HCT116 (cell line): Measurements from ENCODE around the gene SZT2. TPM values are rescaled to one million over a fixed set of nuclear protein-coding genes. Genes with fewer than 3 reads are reported as not detected.

Experiments used
- ATAC-seq: fragments of 200-7000 bp; cut with Tn5 transposase; 2 replicates; pipeline ENCODE4 v1.9.1; 2020; ENCODE audit warnings: mild to moderate bottlenecking, moderate library complexity
- BruUV-seq: library from RNA; stranded (reverse); fragments of 400-500 nt; replicated peaks from 2 replicates; lab custom pipeline; 2021; lab: Mats Ljungman, UMichigan
- CTCF ChIA-PET: fragments of 300-600 bp; sonication (Branson Sonifier 250); formaldehyde crosslinking; loops from one replicate; lab custom pipeline; 2021; ENCODE audit warnings: antibody characterized with exemption; lab: Charles Lee
- POLR2A ChIA-PET: fragments of 300-600, 350-600 bp; sonication (Branson Sonifier 250); formaldehyde crosslinking; loops from one replicate; lab custom pipeline; 2021; ENCODE audit warnings: antibody characterized with exemption; lab: Charles Lee
- RAD21 ChIA-PET, 2 experiments: fragments of 300-600 bp; sonication (Branson Sonifier 250); formaldehyde crosslinking; loops; one replicate each; lab custom pipeline; 2023; ENCODE audit warnings: low total read pairs in 2 of 2; ENCODE audit not compliant: uncharacterized antibody in 2 of 2, unreplicated experiment in 2 of 2, low non-redundant PET in 1 of 2; lab: Charles Lee
- DNase-seq: peaks from one replicate; pipeline ENCODE4 v3.0.0-alpha.2; 2010; ENCODE audit warnings: low read depth, low spot score
- H2AFZ ChIP-seq: fragments of 200-600 bp; shearing (Covaris generic), sonication (generic); 2 replicates; pipeline ENCODE4 v1.6.1; 2017; ENCODE audit warnings: low read depth, mixed run types, mixed read lengths, antibody characterized with exemption, low read length; ENCODE audit not compliant: poor library complexity, severe bottlenecking
- H3K27ac ChIP-seq: 2 replicates; pipeline ENCODE4 v1.5.1; 2012; ENCODE audit warnings: low read depth, low read length
- H3K27me3 ChIP-seq: fragments of 200-600 bp; sonication (generic); 2 replicates; pipeline ENCODE4 v1.6.1; 2016; ENCODE audit warnings: mixed run types, low read length, mixed read lengths; ENCODE audit not compliant: insufficient read depth
- H3K36me3 ChIP-seq, 2 experiments: fragments of 200-500 bp in 1 of 2; fragments of 200-600 bp in 1 of 2; sonication (Bioruptor generic) in 1 of 2; sonication (generic) in 1 of 2; 2 replicates each; pipeline versions ENCODE4 v1.5.1 to v1.6.1; 2014 to 2016; ENCODE audit warnings: low read length in 2 of 2, inconsistent platforms in 1 of 2, mixed read lengths in 1 of 2, mixed run types in 1 of 2; ENCODE audit not compliant: insufficient read depth in 2 of 2, control insufficient read depth in 1 of 2
- H3K4me1 ChIP-seq, 2 experiments: fragments of 200-600 bp in 1 of 2; sonication (generic) in 1 of 2; 2 replicates each; pipeline versions ENCODE4 v1.5.1 to v1.6.1; 2012 to 2017; ENCODE audit warnings: low read length in 2 of 2, inconsistent platforms in 1 of 2, mild to moderate bottlenecking in 1 of 2, mixed read lengths in 1 of 2, mixed run types in 1 of 2, moderate library complexity in 1 of 2; ENCODE audit not compliant: insufficient read depth in 2 of 2, control insufficient read depth in 1 of 2
- H3K4me2 ChIP-seq: fragments of 200-600 bp; sonication (generic); 2 replicates; pipeline ENCODE4 v1.6.1; 2017; ENCODE audit warnings: mixed run types, low read length, mixed read lengths
- H3K4me3 ChIP-seq, 2 experiments: fragments of 200-600 bp in 1 of 2; sonication (generic) in 1 of 2; replicated peaks in 1 of 2; 2 replicates each; pipeline ENCODE4 v1.5.1; 2011 to 2016; ENCODE audit warnings: low read length in 2 of 2, control low read depth in 1 of 2, low read depth in 1 of 2, mild to moderate bottlenecking in 1 of 2, mixed read lengths in 1 of 2, mixed run types in 1 of 2
- H3K79me2 ChIP-seq: fragments of 200-600 bp; sonication (generic); 2 replicates; pipeline ENCODE4 v1.6.1; 2017; ENCODE audit warnings: mild to moderate bottlenecking, mixed run types, low read length, moderate library complexity, mixed read lengths; ENCODE audit not compliant: insufficient read depth
- H3K9ac ChIP-seq: fragments of 200-600 bp; sonication (generic); 2 replicates; pipeline ENCODE4 v1.6.1; 2016; ENCODE audit warnings: low read length, mixed read lengths
- H3K9me2 ChIP-seq: fragments of 200-600 bp; sonication (generic), shearing (Covaris generic); 2 replicates; pipeline ENCODE4 v1.6.1; 2017; ENCODE audit warnings: mixed run types, mild to moderate bottlenecking, moderate library complexity; ENCODE audit not compliant: insufficient read depth
- H3K9me3 ChIP-seq, 2 experiments: fragments of 200-500 bp in 1 of 2; fragments of 200-600 bp in 1 of 2; sonication (Bioruptor generic) in 1 of 2; sonication (generic) in 1 of 2; 2 replicates each; pipeline ENCODE4 v1.6.1; 2014 to 2017; ENCODE audit warnings: low read length in 2 of 2, mixed read lengths in 2 of 2, inconsistent platforms in 1 of 2, low read depth in 1 of 2, mild to moderate bottlenecking in 1 of 2, mixed run types in 1 of 2, moderate library complexity in 1 of 2; ENCODE audit not compliant: control insufficient read depth in 1 of 2, insufficient read depth in 1 of 2
- H4K20me1 ChIP-seq: fragments of 200-600 bp; sonication (generic), shearing (Covaris generic); 2 replicates; pipeline ENCODE4 v1.6.1; 2017; ENCODE audit warnings: mixed run types, mild to moderate bottlenecking, moderate library complexity; ENCODE audit not compliant: insufficient read depth
- ATF3 ChIP-seq: IDR thresholded peaks from 2 replicates; pipeline ENCODE4 v1.6.1; 2012
- CEBPB ChIP-seq: IDR thresholded peaks from 2 replicates; pipeline ENCODE4 v1.6.1; 2012; ENCODE audit warnings: low read depth
- CTCF ChIP-seq, 3 experiments: fragments of 200-600 bp in 1 of 3; sonication (generic) in 1 of 3; IDR thresholded peaks in 2 of 3; conservative IDR thresholded peaks in 1 of 3; 2 replicates each; pipeline ENCODE4 v1.5.1; 2012 to 2017; ENCODE audit warnings: low read depth in 2 of 3, low read length in 2 of 3, antibody characterized with exemption in 1 of 3, borderline replicate concordance in 1 of 3, control low read depth in 1 of 3, mild to moderate bottlenecking in 1 of 3, mixed read lengths in 1 of 3, mixed run types in 1 of 3, moderate library complexity in 1 of 3; ENCODE audit not compliant: insufficient read depth in 1 of 3
- EGR1 ChIP-seq: IDR thresholded peaks from 2 replicates; pipeline ENCODE4 v1.6.1; 2012; ENCODE audit warnings: low read depth
- ELF1 ChIP-seq: IDR thresholded peaks from 2 replicates; pipeline ENCODE4 v1.6.1; 2012; ENCODE audit warnings: low read depth, borderline replicate concordance
- EZH2 ChIP-seq: fragments of 200-600 bp; sonication (generic); IDR thresholded peaks from 2 replicates; pipeline ENCODE4 v1.6.1; 2017; ENCODE audit warnings: antibody characterized with exemption, mixed run types
- EZH2phosphoT487 ChIP-seq: fragments of 200-600 bp; IDR thresholded peaks from 2 replicates; pipeline ENCODE4 v1.6.1; 2018; ENCODE audit warnings: antibody characterized with exemption, borderline replicate concordance
- FOSL1 ChIP-seq: IDR thresholded peaks from 2 replicates; pipeline ENCODE4 v1.6.1; 2012; ENCODE audit warnings: low read depth
- JUND ChIP-seq: IDR thresholded peaks from 2 replicates; pipeline ENCODE4 v1.6.1; 2012
- POLR2A ChIP-seq: IDR thresholded peaks from 2 replicates; pipeline ENCODE4 v1.7.0; 2011; ENCODE audit warnings: borderline replicate concordance; ENCODE audit not compliant: insufficient read depth, insufficient read length; ENCODE audit errors: extremely low read depth
- POLR2AphosphoS5 ChIP-seq: IDR thresholded peaks from 2 replicates; pipeline ENCODE4 v1.6.1; 2011; ENCODE audit warnings: mild to moderate bottlenecking, low read depth, low read length, moderate library complexity
- SP1 ChIP-seq: IDR thresholded peaks from 2 replicates; pipeline ENCODE4 v1.6.1; 2012; ENCODE audit warnings: low read depth
- SRF ChIP-seq: IDR thresholded peaks from 2 replicates; pipeline ENCODE4 v1.6.1; 2012; ENCODE audit warnings: low read depth
- TCF7L2 ChIP-seq: IDR thresholded peaks from 2 replicates; pipeline ENCODE4 v1.7.0; 2011; ENCODE audit warnings: borderline replicate concordance, inconsistent platforms; ENCODE audit not compliant: insufficient read depth, insufficient read length; ENCODE audit errors: extremely low read depth
- YY1 ChIP-seq: IDR thresholded peaks from 2 replicates; pipeline ENCODE4 v1.6.1; 2011; ENCODE audit warnings: low read length, low read depth, moderate library complexity, mild to moderate bottlenecking; ENCODE audit not compliant: insufficient replicate concordance; ENCODE audit errors: extremely low read depth
- ZBTB33 ChIP-seq: IDR thresholded peaks from 2 replicates; pipeline ENCODE4 v1.6.1; 2011; ENCODE audit warnings: mild to moderate bottlenecking, low read length, moderate library complexity; ENCODE audit not compliant: insufficient replicate concordance; ENCODE audit errors: extremely low read depth
- ZNF274 ChIP-seq: fragments of 200-500 bp; sonication (Bioruptor generic); IDR thresholded peaks from 2 replicates; pipeline ENCODE4 v1.6.1; 2014; ENCODE audit warnings: mild to moderate bottlenecking, low read depth, low read length, inconsistent platforms
- intact Hi-C: fragments of 100-400 bp; cut with micrococcal nuclease; formaldehyde crosslinking; loops from 2 replicates; pipeline ENCODE4 v1.10.0; 2022
- total RNA-seq: library from RNA; stranded (reverse); gene quantifications from one replicate; pipeline ENCODE4 v1.2.1, GENCODE V29; 2021; ENCODE audit not compliant: unreplicated experiment
- TF ChIP-seq, protein P1 (sequence below): IDR thresholded peaks from 2 replicates; pipeline ENCODE4 v1.6.1; 2012
- TF ChIP-seq, protein P2 (sequence below): IDR thresholded peaks from 2 replicates; pipeline ENCODE4 v1.6.1; 2012; ENCODE audit warnings: low read depth

The SZT2 gene
- total RNA-seq, 1 experiment from 2014 or later = 43.0 TPM

DNA sequence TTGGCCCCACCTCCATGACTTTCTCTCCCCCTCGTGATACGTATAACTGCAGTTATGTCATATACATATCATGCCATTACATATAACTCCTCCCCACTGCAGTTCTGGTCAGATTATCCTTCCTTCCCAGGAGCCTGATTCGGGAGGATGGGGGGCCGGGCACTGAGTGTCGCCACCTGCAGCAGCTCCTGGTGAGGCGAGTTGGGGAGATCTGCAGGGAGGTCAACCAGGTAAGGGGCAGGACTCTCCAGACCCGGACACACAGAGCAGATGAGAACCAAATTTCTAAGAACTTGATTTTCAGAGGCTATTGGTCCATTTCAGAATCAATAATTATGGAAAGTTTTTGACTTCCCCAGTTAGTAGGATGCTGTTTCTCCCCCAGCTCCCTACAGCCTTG, 44.6 kb downstream of the SZT2 start:
- intact Hi-C loops = no loop called here
- CTCF ChIA-PET = no interaction called here
- TF ChIP-seq YY1 (no peak), ZBTB33 (no peak), POLR2A (no peak), SP1 (no peak), ELF1 (no peak), JUND (no peak), FOSL1 (no peak), CEBPB (no peak), EZH2 (no peak), EZH2phosphoT487 (no peak), TCF7L2 (no peak), ZNF274 (no peak), CTCF (IDR thresholded peaks at IDR 0.05 in 2 of 3, conservative IDR thresholded peaks at IDR 0.05 in 1 of 3; ENCODE audit: borderline replicate concordance in 1 of 3, insufficient read depth in 1 of 3, low read depth in 2 of 3, low read length in 2 of 3) (no peak), POLR2AphosphoS5 (no peak), EGR1 (no peak), ATF3 (no peak), SRF (no peak)
- TF ChIP-seq, protein P1, sequence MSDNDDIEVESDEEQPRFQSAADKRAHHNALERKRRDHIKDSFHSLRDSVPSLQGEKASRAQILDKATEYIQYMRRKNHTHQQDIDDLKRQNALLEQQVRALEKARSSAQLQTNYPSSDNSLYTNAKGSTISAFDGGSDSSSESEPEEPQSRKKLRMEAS = no peak
- TF ChIP-seq, protein P2, sequence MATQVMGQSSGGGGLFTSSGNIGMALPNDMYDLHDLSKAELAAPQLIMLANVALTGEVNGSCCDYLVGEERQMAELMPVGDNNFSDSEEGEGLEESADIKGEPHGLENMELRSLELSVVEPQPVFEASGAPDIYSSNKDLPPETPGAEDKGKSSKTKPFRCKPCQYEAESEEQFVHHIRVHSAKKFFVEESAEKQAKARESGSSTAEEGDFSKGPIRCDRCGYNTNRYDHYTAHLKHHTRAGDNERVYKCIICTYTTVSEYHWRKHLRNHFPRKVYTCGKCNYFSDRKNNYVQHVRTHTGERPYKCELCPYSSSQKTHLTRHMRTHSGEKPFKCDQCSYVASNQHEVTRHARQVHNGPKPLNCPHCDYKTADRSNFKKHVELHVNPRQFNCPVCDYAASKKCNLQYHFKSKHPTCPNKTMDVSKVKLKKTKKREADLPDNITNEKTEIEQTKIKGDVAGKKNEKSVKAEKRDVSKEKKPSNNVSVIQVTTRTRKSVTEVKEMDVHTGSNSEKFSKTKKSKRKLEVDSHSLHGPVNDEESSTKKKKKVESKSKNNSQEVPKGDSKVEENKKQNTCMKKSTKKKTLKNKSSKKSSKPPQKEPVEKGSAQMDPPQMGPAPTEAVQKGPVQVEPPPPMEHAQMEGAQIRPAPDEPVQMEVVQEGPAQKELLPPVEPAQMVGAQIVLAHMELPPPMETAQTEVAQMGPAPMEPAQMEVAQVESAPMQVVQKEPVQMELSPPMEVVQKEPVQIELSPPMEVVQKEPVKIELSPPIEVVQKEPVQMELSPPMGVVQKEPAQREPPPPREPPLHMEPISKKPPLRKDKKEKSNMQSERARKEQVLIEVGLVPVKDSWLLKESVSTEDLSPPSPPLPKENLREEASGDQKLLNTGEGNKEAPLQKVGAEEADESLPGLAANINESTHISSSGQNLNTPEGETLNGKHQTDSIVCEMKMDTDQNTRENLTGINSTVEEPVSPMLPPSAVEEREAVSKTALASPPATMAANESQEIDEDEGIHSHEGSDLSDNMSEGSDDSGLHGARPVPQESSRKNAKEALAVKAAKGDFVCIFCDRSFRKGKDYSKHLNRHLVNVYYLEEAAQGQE = no peak

More for the DNA sequence above, 44.6 kb downstream of the SZT2 start:
- ChIA-PET POLR2A (no interaction called here), RAD21 (no interaction called here)
- no peaks in the 10 kb centered on the region for H3K9me2 ChIP-seq
- no TSS peak for BruUV-seq
- H3K4me1 ChIP-seq = no peaks in the 10 kb centered on the region
- no peak overlapping the region for H3K27ac ChIP-seq
- H3K9ac ChIP-seq = no peak overlapping the region
- no peaks in the 10 kb centered on the region for H3K27me3 ChIP-seq
- H4K20me1 ChIP-seq = no peaks in the 10 kb centered on the region
- H3K79me2 ChIP-seq = no peaks in the 10 kb centered on the region
- ATAC-seq (no peak), DNase-seq (no peak)
- no peak overlapping the region for H2AFZ ChIP-seq
- H3K4me3 ChIP-seq = no peak overlapping the region
- peaks cover 9 to 21% of the 10 kb centered on the region in 2 experiments; a peak in 3 of 4 replicates for H3K36me3 ChIP-seq
- H3K4me2 ChIP-seq = no peak overlapping the region
- H3K9me3 ChIP-seq = no peaks in the 10 kb centered on the region
